NCI-H446 treated with DMSO at 0.1 percent for 48 hours (cell line): ENCODE results near the gene PRDX3.
A peak's percentile ranks its signal among the peaks of the same experiment; 100 is the strongest.
"Not testable (repeated sequence)": the region's sequence is repeated elsewhere in the genome, so short reads cannot be mapped to it uniquely, and the experiment has no call there.

Experiments used
- DNase-seq: peaks from one replicate; lab custom pipeline; 2025; lab: John Stamatoyannopoulos, UW

PRDX3 gene

DNA sequence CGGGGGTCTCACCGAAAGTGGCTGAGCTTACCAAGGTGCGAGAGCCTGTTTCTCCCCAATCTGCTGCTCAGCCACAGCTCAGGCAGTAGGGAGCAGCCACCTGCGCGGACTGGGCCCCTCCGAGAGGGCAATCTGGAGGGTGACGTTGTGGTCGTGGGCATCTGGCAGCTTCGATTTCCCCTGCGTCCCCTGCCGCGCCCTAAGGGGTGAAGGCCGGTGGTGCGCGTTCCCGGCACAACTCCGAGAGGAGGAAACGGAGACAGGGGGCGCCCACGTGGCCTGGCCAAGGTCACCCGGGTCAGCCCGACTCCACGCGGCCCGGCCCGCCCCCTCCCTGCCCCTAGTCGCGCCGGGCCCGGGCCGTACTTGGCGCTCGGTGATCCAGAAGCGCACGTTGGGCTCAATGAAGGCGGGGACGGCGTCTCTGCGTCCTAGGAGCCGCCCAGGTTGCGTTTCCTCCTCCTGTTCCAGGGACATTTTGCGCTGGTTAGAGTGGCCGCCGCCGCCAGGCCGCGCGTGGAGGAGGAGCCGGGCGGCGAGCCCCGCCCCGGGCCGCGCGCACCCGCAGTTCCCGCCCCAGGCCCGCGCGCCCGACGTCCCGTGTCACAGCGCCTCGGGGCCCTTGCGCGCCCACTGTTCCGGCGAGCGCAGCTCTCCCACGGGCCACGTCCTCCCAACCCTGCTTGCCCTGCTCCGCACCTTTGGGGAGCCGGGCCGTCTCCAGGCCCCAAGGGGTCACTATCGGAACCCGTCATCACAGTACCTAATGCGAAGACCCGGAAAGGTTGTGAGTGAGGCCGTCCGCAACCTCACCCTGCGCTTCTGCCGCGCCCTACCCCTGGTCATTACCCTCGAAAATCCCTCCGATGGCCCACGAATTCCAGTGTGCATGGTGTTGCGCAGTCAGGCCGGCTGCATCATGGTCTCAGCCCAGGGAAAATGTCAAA lies 13.2 kb downstream of the PRDX3 start, which contains the start of gene SFXN4:
SFXN4 (minus strand) TSS at position 544 of the 947 bp plus-strand sequence; CDS start at position 477, 67 bp downstream.
- peak; percentile 0 for DNase-seq

DNA sequence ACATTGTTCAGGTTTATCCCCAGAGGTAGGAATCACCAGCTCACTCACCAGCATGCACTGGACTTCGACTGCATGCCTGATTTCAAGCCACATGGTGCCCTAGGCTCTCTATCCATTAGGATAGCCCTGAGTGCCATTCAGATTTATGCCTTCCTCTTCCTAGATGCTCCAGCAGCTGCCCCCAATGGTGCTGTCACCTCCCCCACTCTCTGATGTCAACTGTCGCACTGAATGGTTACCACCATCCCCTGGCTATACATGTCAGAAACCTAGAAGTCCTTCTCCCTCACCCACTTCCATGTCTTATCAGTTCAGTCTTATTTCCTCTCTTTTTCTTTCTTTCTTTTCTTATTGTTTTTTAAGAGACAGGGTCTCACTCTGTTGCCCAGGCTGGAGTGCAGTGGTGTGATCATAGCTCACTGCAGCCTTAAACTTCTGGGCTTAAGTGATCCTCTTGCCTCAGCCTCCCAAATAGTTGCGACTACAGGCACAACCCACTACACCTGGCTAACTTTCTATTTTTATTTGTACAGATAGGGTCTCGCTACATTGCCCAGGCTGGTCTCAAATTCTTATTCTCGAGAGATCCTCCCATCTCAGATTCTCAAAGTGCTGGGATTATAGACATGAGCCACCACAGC lies 16.0 kb downstream of the PRDX3 start:
- no peak for DNase-seq

DNA sequence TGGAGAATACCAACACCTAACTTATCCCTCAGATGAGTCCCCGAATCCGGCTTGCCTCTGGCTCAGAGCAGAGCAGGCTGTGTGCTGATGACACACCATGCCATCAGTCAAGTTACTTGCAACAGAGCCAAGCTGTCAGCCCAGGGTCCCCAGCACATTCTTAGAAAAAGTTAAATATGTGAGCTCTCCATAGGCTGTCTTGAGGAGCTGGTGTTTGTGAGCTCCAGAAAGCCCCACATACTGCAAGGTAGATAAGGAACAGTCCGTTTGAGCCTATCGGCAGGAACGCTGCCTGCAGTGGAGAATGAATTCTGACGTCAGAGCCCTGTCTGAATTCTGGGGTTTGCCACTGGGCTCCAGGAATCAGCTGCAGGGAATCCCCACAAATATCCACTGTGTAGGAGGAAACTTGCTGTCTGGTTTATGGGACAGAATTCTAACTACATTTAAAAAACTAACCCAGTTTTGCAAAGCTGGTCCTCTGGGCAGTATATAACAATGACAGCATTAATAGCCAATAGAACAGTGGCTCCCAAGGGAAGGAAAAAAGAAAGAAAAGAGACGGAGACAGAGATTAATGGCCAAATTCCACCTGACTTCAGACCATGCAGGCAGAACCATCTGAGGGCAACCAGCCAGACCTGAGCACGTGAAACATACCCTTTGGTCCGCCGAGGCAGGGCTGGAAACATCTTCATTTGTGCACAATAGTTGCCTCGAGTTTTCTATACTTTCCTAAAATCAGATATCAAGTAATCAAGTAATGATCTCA lies 16.7 kb downstream of the PRDX3 start:
- DNase-seq: no peak

DNA sequence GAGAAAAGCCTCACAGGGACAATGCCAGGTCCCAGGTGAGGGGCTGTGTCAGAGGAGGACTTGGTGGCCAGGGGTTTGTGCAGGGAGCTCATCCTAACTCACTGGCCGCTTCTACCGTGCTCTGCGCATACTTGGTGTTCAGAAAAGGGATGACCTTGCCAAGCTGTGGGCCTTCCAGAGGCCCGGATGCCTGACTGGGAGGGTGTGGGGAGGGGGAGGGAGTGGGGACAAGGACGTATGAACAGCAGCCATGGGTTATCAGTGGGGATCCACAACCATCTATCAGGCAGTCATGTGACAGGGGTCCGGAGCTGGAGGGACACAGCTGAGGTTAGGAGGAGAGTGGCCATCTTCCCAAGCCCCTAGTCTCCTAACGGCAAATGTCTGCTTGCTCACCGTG lies 19.3 kb downstream of the PRDX3 start:
- no peak for DNase-seq

DNA sequence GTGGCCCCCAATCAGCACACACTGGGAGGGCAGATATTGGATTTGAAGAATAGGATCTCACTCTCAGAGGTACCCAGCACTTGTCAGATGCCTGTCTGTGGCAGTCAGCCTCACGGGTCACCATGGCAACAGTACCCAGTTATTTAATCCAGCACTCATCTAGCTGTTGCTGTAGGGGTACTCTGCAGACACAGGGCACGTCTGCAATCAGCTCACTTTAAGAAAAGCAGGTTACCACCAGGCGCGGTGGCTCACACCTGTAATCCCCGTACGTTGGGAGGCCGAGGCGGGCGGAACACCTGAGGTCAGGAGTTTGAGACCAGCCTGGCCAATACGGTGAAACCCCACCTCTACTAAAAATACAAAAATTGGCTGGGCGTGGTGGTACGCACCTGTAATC lies 25.0 kb downstream of the PRDX3 start:
- DNase-seq: no peak

DNA sequence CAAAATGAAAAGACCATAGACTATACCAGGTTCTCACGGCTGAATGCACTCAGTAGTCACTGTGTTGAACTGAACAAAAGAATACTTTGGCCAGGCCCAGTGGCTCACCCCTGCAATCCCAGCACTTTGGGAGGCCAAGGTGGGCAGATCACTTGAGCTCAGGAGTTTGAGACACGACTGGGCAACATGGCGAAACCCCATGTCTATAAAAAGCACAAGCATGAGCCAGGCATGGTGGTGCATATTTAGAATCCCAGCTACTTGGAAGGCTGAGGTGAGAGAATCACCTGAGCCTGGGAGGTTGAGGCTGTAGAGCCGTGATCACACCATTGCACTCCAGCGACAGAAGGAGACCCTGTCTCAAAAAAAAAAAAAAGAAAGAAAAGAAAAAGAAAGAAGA lies 25.6 kb downstream of the PRDX3 start:
- no peak for DNase-seq

DNA sequence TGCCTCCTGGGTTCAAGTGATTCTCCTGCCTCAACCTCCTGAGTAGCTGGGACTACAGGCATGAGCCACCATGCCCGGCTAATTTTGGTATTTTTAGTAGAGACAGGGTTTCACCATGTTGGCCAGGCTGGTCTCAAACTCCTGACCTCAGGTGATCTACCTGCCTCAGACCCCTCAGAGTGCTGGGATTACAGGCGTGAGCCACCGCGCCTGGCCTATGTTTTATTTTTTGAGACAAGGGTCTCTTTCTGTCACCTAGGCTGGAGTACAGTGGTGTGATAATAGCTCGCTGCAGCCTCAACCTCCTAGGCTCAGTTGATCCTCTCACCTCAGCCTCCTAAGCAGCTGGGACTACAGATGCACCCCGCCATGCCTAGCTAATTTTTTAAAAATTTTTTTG lies 27.0 kb downstream of the PRDX3 start:
- not testable (repeated sequence) for DNase-seq

DNA sequence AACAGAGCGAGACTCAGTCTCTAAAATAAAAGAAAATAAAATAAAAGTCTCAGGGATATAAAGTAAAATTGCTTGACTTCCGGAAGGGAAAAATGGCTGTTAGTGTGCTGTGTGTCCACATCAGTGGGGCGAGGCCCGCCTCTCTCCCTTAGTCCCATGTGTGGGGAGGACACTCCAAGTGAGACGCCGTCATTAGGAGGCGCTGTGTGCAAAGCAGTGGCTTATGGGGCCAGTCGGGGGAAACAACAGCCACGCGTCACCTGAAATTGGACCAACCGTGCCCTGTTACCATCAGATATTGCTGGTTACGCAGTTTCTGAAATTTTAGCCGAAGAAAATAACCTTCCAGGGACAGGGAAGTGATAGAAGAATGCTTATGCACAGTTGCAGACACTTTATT lies 28.9 kb downstream of the PRDX3 start:
- no peak for DNase-seq

DNA sequence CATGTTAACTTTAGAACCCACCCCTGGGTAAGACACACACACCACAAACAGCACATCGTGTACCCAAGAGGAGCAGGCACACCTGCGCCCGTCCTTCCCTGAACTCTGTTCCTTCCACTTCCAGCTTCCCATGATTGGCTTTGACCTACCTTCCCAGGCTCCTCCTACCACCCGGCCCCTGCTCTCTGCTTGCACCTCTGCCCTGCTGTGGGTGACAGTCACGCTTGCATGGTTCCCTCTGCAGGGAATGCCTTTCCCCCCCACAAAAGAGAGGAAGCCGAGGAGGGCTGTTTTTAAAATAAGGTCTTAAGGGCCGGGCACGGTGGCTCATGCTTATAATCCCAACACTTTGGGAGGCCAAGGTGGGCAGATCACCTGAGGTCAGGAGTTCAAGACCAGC lies 29.5 kb downstream of the PRDX3 start:
- no peak for DNase-seq

DNA sequence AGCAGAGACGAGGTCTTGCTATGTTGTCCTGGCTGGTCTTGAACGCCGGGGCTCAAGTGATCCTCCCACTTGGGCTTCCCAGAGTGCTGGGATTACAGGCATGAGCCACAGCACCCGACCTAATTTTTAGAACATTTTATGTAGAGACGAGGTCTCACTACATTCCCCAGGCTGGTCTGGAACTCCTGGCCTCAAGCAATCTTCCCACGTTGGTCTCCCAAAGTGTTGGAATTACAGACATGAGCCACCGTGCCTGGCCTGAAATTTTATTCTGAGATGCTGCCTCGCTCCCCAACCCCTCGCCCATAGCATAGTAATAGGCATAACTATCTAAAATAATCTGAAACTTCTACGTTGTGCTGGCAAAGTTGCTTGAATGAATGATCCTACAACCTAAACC lies 35.0 kb downstream of the PRDX3 start:
- no peak for DNase-seq

DNA sequence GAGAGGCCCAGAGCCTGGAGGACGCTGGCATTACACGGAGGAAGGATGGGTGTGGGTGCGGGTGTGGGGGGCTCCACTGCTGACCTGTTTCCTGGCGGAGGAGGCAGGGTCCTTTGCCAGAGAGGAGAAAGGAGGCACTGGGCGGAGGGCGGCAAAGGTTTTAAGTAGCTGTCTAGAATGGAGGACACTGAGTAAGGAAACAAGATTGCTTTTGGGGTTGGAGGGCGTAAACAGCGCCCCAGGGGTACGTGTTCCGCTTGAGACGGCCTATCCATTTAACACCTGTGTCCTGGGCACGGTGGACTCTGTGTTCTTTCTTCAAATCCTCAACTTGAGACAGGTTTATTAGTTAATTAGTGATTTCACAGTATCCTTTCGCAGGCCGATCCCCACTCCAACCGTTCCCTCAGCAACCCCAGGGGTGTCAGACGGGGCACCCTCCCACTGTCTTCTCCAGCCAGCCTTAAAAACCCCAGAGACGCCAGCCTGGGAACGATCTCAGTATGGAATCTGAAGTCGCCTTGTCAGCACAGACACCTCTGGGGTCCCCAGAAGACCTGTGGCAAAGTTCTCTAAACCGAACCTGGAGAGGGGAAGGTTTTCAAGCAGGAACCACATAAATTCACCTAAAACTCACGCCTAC lies 37.9 kb downstream of the PRDX3 start:
- no peak for DNase-seq

DNA sequence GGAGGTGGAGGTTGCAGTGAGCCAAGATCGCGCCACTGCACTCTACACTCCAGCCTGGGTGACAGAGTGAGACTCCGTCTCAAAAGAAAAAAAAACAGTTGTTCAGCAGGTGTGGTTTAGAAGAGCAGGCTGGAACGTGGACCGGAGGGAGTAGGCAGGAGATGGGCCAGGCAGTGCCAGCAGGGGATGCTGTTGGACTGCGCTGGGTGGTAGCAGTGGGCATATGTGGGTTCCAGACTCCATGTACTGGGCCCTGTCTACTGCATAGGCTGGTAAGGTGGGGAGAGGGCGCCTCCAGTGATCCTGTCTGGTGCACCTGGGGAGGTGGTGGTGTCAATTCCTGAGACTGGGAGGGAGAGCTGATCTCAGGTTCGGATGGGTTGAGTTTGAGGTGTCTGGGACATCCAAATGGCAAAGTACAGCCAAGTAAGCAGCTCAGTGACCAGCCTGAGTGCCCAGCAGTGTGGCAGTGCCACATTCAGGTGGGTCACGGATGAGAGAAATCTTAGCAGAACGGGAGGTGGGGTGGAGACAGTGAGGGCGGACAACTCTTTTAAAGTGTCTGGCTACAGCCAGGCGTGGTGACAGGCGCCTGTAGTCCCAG lies 39.0 kb downstream of the PRDX3 start:
- DNase-seq: no peak

DNA sequence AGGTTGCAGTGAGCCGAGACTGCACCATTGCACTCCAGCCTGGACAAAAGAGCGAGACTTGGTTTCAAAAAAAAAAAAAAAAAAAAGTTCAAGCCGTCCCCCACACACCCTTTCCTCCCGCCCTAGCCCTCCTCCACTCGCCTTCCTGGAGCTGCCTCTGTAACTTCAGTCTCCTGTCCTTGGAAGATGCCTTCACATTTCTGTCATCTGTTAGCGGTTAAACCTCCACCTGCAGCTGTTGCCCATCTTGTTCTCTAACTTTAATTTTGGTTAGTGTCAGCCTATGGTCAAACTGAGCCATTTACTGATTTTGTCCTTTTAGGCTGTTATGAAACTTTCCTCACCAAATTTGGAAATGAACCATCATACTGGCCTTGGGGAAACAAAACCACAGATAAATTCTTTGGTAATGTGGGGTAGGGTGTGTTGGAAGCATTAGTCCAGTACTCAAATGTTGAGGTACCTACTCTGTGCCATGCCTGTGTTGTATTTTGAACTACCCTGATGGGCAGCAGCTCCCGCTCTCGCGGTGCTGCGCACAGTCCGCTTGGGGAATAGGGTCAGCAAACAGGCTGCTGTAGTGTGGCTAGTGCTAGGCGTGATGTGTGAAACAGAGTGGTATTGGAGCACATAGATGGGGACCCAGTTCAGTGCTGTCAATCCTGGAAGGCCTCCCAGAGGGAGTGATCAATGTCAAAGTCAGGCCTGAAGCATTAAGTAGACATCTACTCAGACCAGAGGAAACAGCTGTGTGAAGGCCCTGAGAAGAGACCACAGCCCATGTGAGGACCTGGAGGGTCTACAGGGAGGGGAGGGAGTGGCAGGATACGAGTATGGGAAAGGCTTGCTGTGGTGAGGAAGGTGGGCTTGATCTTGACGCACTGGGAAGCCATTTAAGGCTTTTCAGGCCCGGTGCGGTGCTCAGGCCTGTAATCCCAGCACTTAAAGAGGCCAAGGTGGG lies 40.0 kb downstream of the PRDX3 start:
- no peak for DNase-seq

DNA sequence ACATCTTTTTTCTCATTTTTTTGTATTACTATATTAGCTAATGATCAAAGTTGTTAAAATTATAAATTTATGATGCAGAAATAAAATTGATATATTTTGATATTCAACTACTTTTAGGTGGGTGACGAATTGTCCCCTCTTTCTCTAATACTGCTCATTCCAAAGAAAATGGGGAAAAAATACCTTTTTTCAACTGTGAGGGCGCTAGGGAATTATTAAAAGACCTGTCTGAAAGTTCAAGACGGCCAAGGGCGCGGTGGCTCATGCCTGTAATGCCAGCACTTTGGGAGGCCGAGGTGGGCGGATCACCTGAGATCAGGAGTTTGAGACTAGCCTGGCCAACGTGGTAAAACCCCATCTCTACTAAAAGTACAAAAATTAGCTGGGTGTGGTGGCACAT lies 40.7 kb downstream of the PRDX3 start:
- not testable (repeated sequence) for DNase-seq

DNA sequence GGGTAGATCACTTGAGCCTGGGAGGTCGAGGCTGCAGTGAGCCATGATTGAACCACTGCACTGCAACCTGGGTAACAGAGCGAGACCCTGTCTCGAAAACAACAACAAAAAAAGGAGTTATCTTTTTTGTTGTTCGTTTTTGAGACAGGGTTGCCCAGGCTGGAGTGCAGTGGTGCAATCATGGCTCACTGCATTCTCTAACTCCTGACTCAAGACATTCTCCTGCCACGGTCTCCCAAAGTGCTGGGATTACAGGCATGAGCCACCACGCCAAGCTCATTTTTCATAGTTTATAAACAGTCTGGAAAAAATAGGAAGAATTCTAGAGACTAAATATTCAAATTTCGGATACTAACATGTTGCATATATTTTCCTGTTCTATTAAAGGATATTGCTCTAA lies 42.5 kb downstream of the PRDX3 start:
- DNase-seq: no peak

DNA sequence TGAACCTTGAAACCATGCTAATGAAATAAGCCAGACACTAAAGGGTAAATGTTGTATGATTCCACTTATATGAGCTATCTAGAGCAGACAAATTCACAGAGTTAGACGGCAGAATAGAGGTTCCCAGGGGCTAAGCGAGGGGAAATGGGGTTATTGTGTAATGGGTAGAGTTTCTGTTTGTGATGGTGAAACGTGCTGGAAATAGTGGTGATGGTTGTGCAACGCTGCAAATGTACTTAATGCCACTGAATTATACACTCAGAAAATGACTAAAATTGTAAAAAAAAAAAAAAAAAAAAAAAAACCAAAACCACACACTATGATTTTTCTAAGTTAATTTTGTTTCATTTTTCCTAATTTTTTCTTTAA lies 43.1 kb downstream of the PRDX3 start:
- DNase-seq: no peak

DNA sequence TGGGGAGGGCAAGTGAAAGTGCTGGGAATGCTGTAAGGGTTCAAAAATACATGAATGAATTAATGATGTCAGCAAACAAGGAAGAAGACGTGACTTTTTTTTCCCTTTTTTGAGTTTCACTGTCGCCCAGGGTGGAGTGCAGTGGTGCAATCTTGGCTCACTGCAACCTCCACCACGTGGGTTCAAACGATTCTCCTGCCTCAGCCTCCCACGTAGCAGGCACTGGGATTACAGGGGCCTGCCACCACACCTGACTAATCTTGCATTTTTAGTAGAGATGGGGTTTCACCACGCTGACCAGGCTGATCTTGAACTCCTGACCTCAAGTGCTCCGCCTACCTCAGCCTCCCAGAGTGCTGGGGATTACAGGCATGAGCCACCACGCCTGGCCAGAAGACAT lies 44.7 kb downstream of the PRDX3 start:
- no peak for DNase-seq

DNA sequence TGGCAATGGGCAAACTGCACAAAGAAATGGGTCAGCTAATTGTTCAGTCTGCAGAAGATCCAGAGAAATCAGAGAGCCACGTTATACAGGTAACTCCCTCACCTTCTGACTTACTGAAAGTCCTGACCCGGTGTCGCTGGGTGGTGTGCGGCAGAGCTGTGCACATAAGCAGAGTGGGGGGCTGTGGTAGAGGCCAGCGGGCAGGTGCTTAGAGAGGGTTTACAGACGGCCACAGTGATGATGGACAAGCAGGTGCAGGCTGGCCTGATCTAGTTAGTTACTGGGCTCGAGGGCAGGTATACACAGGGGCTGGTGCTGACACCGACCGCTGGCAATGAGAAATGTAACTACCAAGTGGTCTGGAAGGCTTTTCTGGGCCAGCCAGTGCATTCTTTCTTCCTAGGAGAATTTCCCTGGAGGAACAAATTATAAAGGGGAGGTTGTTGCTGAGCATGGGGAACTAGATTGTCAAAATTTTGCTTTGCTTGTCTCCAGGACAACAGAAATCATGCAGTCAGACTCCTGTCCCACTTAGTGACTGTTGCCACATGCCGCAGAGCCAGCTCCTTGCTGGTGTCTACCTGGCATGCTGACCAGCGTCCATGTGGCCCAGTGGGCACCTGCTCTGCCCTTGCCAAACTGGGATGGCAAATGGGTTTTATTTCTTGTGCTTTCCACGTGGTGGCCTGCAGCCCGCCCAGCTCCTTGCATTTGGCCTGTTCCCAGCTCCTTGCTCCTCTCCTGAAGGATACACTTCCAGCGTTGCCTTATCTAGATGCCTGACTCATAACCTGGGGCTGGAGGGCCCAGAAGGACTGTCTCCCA lies 45.9 kb downstream of the PRDX3 start:
- DNase-seq: no peak

DNA sequence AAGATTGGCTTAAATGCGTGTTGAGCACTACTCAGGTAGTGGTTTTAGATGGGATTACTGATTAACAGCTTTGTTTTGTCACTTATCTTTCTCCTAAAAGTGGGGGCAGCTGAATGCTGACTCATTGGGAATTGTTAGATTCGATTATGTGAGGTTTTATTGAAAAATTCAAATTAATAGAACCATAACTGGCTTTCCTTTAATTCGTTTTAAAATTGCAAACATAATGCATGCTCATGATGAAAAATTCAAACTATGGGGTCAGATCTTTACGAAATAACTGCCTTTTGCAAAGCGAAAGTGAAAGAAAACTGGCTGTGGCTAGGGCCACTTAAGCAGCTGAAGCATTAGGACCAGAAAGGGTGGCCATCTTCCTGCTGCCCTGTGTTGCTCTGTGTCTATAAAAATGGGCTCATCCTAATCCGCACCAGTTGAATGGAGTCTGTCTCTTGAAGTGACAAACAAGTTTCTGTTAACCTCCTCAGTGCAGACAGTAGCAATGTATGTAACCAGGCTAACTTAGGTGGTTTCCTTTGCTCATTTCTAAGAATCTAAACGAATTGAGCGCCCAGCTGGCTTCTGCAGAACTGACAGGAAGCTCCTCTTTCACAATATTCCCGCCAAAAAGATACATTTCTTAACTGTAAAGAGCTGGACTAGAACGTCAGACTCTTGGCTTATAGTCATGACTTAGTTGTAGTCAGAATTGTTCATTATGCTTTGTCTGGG lies 46.9 kb downstream of the PRDX3 start:
- no peak for DNase-seq
